Activated T-helper 1 cell treated with Interleukin-2 at 50 U/mL for 16 hours (primary cell): ENCODE measurements around the gene CEP112.
"Not testable (repeated sequence)": the region's sequence is repeated elsewhere in the genome, so short reads cannot be mapped to it uniquely, and the experiment has no call there.

Experiments used
- DNase-seq: peaks from one replicate; pipeline ENCODE4 v3.0.0-alpha.2; 2020; ENCODE audit warnings: low read depth

Gene CEP112

GRCh38 chr17:65886315-65887245, 305.4 kb downstream of the CEP112 start:
- no peak for DNase-seq

GRCh38 chr17:65885541-65886312, 306.2 kb downstream of the CEP112 start:
- no peak for DNase-seq

- DNase-seq, result no peak
Observed at GRCh38 chr17:65876985-65877384, 314.9 kb downstream of the CEP112 start.

DNA sequence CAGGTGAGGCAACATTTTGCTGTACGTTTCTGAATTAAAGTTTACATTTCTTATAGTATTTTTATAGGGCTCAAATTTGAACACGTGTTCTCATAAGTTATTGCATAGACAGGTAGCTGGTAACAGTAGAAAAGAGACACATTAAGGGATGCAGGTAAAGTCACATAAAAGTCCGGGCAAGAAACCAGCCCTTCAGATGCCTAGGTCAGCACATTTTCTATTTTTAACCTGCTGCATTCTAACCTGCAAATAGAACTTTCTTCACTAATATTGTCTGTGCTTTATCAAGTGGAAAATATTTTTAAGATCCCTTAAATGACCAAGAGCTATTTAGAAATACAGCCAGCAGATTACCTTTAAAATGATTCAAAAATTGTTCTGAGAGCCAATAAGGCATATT, 323.1 kb downstream of the CEP112 start:
- no peak for DNase-seq

GRCh38 chr17:65867014-65867413, 324.9 kb downstream of the CEP112 start:
- no peak for DNase-seq

DNA sequence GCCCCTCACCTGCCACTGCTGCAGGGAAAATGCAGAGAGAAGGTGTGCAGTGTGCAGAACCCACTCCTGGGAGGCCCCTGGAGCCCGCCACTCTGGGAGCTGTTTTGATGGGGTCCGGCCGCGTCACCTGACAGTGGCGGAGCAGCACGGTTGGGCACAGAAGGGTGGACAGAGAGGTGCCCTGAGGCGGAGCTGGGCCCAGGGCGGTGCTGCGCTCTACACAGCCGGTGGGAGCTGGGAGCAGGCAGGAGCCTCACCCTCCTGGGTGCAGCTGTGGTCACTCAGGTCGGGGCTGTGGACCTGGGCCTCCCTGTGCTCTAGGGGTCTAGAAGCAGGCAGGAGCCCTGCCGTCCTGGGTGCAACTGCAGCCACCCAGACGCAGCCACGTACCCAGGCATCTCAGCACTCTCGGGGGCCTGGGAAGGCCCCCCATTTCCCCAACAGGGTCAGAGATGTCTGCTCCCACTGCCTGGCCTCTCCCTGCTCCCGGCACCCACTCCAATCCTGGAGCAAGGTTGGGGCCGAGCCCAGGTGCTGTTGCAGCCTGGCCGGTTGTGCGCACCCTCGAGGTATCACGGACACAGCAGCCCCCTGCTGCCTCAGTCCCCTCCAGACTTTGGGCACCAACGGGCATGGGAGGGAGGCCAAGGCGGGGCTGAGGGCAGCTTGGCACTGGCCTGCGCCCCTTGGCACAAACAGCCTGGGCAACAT, 326.1 kb downstream of the CEP112 start:
- no peak for DNase-seq

- no peak for DNase-seq
Observed at GRCh38 chr17:65864394-65864793, 327.5 kb downstream of the CEP112 start.

DNA sequence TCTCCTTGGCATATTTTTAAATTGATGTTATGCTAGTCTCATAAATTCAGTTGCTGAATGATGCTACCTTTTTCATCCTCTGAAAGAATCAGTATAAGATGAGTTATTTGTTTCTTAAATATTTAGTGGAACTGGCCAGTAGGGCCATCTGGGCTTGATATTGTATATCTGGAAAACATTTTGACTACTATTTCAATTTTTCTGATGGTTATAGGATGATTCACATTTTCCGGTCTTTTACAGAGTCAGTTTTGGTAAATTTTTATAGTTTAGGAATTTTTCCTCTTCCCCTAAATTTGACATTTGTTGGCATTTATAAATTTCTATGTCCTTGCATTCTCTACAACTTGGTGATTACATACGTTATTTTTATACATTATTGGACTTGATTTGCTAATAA, 334.2 kb downstream of the CEP112 start:
- no peak for DNase-seq

DNA sequence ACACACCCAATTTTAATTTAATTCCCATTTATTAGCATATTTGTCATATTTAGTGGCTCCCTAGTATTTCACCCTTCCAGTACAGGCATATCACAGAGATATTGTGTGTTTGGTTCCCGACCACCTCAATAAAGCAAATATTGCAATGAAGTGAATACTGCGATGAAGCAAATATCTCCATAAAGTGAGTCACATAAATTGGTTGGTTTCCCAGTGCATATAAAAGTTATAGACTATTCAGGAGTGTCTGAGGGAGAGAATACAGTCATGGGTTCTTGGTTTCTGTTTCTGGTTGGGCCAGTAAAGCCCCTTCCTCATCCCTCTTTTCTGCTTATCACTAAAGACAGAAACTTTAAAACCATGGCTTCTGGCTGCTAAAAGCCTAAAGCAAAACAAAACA, 335.1 kb downstream of the CEP112 start:
- no peak for DNase-seq

GRCh38 chr17:65855675-65856074, 336.3 kb downstream of the CEP112 start:
- no peak for DNase-seq

DNA sequence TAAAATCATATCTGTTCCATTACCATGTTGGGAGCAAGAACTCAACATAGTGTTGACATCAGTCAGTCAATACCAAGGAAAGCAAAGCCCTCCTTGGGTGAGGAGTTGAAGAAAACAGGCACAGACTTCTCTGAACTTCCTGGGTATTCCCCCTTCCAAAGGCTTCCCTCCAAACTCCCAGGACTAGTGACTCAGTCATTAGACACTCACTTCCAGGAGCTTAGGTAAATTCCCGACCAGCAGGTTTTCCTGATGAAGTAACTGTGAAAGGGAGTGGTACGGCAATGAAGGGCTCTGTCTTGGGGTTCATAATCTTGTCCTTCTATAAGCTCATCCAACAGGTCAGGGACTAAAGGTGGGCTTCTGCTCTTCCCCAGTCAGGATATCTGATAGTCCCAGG, 336.7 kb downstream of the CEP112 start:
- no peak for DNase-seq

DNA sequence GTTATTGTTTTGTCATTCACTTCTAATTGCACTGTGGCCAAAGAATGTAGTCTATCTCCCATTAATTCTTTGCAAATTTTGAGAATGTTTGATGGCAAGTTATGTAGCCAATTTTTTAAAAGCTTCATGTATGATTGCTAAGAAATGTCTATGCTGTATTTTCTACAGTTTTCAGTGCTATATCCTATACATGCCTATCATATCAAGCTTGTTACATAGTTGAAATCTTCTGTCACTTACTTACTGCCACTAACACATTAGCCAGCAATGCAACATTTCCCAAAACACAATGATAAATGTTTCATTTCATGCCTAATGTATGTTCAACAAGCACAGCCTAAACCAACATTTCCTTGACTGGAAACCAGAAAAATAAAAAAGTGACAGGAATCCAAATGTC, 338.1 kb downstream of the CEP112 start:
- DNase-seq, result no peak

- DNase-seq, result no peak
Observed at GRCh38 chr17:65852911-65853310, 339.0 kb downstream of the CEP112 start.

- DNase-seq, result no peak
Observed at GRCh38 chr17:65851965-65852736, 339.8 kb downstream of the CEP112 start.

- no peak for DNase-seq
Observed at GRCh38 chr17:65850486-65850885, 341.4 kb downstream of the CEP112 start.

DNA sequence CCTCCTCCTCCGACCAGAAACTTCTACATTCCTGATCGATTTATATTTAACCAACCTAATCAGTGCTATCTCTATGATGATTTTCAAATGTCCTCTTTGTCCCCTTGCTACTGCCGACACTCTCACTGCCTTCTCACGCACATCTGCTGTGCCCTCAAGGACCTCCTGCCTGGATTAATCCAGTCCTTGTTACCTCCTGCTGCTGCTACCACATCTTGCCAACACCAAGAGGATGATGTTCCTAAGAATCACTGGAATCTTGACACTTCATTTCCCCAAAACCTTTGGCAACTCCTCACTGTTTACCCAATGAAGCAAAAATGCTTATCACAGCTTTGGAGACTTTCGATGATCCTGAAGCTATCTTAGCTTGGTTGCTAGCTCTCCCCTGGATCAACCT, 343.2 kb downstream of the CEP112 start:
- DNase-seq, result no peak

DNA sequence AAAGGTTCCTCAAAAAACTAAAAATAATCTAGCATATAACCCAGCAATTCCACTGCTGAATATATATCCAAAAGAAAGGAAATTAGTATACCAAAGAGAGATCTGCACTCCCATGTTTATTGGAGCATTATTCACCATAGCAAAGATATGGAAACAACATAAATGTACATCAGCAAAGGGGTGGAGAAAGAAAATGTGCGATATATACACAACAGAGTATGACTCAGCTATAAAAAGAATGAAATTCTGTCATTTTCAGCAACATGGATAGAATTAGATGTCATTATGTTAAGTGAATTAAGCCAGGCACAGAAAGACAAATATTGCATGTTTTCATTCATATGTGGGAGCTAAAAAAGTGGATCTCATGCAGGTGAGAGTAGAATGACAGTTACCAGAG, 350.8 kb downstream of the CEP112 start:
- DNase-seq, result no peak

DNA sequence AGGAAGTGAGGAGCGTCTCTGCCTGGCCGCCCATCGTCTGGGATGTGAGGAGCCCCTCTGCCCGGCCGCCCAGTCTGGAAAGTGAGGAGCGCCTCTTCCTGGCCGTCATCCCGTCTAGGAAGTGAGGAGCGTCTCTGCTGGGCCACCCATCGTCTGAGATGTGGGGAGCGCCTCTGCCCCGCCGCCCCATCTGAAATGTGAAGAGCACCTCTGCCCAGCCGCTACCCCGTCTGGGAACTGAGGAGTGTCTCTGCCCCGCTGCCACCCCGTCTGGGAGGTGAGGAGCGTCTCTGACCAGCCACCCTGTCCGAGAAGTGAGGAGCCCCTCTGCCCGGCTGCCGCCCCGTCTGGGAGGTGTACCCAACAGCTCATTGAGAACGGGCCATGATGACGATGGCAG, 354.7 kb downstream of the CEP112 start:
- DNase-seq, result not testable (repeated sequence)

DNA sequence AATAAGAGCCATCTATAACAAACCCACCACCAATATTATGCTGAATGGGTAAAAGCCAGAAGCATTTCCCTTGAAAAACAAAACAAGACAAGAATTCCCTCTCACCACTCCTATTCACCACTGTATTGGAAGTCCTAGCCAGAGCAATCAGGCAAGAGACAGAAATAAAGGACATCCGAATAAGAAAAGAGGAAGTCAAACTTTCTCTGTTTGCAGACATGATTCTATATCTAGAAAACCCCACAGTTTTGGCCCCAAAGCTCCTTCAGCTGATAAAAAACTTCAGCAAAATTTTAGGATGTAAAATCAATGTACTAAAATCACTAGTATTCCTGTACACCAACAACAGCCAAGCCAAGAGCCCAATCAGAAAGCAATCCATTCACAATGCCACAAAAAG, 358.7 kb downstream of the CEP112 start:
- DNase-seq, result no peak

GRCh38 chr17:65830356-65830755, 361.6 kb downstream of the CEP112 start:
- DNase-seq, result no peak

DNA sequence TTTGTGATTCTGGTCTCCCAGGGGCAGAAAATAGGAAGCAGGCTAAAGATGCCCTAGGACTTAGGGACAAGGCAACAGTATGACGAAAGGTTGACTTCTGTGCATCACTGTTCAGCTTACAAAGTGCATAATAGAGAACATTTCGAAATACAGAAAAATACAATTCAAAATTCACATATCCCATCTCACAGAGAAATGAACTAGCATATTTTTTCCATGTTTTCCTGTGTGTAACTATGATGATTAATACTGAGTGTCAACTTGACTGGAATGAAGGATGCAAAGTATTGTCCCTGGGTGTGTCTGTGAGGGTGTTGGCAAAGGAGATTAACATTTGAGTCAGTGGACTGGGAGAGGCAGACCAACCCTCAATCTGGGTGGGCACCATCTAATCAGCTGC, 365.4 kb downstream of the CEP112 start:
- DNase-seq, result not testable (repeated sequence)

DNA sequence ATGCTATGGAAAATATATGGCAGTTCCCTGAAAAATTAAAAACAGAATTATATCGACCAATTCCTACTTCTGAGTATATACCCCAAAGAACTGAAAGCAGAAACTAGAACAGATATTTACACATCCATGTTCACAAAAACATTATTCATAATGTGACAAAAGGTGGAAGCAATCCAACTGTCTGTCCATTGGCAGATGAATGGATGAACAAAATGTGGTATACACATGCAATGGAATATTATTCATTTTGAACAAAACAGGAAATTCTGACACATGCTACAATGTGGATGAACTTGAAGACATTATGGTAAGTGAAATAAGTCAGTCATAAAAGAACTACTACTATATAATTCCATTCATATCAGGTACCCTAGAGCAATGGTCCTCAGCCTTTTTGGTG, 367.0 kb downstream of the CEP112 start:
- no peak for DNase-seq
